Measurements from ENCODE around the gene TRPC3.

Gene TRPC3

DNA sequence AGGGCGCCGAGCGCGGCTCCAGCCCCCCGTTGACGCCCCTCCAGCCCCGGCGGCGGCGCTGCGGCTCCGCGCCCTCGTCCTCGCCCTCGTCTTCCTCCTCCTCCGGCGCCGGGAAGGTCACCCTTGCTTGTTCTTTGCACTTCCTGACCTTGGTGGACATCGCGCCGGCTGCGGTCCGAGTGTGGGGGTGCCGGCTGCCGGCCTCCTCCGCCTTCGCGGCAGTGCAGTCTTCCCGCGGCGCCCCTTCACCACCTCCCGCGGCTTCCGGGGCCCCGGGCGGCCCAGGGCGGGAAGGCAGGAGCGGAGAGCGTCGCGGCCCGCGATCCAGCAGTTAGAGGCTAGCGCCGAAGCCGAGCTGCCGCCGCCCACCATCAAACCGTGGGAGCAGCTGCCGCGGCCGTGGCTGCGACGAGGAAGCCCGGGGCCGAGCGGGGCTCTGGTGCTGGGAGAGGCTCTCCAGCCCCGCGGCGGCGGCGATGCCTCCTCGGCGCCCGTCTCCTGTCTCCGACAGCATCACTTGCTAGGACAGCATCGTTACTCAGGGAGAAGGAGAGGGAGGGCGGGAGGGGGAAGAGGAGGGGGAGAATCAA, at the start of gene TRPC3:
TSS of gene TRPC3 (minus strand) at position 540 of the 590 bp plus-strand sequence. CDS start at position 160, 380 bp downstream.
- DNase-seq (ENCODE audit: low spot score) = peak; percentile 67

- no peak for DNase-seq (ENCODE audit: low spot score)
Measured at GRCh38 chr4:122000849-122001248, 49.0 kb upstream of the TRPC3 start.

DNA sequence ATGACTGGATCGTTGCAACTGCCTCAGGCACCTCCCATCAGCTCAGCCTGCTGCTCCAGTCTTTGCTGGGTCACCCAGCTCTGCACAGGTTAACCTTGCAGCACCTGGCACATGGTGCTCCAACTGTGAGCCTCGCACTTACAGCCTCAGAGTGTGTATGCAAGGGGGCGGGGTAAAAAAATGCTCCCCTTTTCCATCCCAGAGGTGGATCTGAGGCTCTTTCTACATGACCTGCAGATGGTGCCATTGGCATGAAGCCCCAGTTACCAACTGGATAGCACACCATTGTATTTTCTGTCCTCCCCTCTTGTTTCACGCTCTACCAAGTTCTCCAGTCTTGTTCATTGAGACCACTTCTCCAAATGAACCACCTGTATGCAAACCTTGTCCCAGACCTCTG, 46.2 kb upstream of the TRPC3 start:
- DNase-seq (ENCODE audit: low spot score) = no peak

GRCh38 chr4:121995790-121996537, 44.1 kb upstream of the TRPC3 start:
- no peak for DNase-seq (ENCODE audit: low spot score)

GRCh38 chr4:121991968-121992367, 40.1 kb upstream of the TRPC3 start:
- DNase-seq (ENCODE audit: low spot score) = no peak

GRCh38 chr4:121990489-121990888, 38.6 kb upstream of the TRPC3 start:
- no peak for DNase-seq (ENCODE audit: low spot score)

DNA sequence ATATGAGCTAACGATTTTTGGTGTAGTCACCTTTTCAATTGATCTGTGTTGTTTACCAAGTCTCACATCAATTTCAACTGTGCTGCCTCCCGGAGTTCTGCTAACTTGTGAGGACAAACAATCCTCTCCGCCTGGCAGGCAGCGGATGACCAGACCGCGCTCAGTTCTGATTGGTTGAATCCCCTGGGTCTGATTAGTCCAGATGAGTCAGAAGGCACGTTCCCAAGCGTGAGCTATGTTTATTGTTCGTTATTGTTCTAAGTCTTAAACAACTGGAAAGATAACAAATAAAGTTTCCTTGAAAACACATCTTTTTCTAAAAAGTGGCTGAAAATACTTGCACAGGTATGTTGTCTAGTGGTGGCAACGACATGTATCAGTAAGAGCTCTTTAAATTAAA, 37.9 kb upstream of the TRPC3 start:
- DNase-seq (ENCODE audit: low spot score) = no peak

- DNase-seq (ENCODE audit: low spot score) = no peak
Measured at GRCh38 chr4:121988950-121989349, 37.1 kb upstream of the TRPC3 start.

- DNase-seq (ENCODE audit: low spot score) = peak; percentile 53
Measured at GRCh38 chr4:121980643-121981042, 28.8 kb upstream of the TRPC3 start.

DNA sequence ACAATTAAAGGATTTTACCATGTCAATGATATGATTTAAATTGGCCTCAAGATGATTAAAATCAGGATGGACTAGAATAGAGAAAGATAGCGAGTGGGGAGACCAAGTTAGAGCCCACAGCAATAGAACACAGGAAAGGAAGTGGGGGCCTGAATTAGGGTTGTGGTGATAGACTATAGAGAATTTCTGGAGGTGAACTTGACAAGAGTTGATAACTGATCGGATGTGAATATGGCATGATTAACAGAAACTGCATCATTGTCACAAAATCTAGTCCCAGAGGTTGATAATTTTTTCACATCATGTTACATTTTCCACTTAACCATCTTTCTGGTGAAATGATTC, 26.3 kb upstream of the TRPC3 start:
- DNase-seq (ENCODE audit: low spot score) = no peak

DNA sequence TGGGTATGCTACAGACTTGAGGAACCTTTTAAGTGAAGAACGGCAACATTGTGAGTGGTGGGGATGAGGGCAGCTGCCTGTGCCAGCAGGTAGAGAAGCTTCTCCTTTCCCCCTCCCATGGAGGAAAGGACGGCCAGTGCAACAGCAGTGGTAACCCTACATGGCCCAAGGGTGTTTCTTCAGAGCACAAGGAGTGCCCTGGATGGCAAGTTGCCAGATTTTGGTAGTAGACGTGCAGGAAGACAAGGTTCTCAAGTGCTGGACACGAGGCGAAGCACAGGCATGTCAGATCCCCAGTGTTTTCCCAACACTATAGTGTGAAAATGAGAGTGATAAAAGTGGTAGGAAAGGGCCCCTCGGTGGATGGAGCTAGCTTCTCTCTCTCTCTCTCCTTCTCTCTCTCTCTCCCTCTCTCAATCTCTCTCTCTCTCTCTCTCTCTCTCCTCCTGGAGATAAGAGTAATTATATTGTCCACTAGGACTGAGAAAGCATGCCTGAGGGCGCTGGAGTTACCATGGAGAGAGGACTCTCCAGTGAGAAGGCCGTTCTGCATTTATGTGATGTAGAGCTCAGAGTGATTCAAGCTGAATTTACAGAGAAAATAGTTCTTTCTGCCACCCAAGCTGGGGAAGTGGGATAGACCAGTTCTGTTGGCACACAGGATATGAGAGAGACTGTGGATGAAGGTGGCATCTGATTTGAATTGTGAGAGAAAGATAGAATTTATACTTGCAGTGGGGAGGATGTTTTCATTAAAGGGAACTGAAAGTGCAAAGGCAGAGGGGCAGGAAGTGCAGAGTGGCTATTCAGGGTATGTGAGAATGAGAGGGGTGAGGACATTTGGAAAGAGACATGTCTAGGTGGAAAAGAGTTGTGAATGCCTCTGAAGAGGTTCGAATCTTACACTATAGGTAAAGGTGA, 25.7 kb upstream of the TRPC3 start:
- no peak for DNase-seq (ENCODE audit: low spot score)

- DNase-seq (ENCODE audit: low spot score) = no peak
Measured at GRCh38 chr4:121975784-121976183, 23.9 kb upstream of the TRPC3 start.

DNA sequence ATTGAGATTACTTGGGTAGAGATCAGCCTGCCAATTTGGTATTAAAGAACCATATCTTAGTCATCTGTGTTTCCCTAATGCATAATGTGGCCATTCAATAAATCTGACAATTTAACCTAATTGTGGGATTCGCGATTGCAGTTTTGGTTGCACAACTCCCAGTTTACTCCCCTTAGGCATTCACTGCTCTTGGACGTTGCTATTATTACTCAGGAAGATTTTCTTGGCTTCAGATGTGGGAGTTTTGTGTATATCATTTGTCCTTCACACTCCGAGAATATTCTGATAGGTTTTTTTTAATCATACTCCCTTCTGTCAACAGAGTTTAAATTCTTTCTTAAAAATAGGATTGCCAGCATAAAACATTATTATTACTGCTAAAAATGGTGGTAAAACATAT, 22.0 kb upstream of the TRPC3 start:
- no peak for DNase-seq (ENCODE audit: low spot score)

- DNase-seq (ENCODE audit: low spot score) = no peak
Measured at GRCh38 chr4:121968859-121969258, 17.0 kb upstream of the TRPC3 start.

GRCh38 chr4:121964958-121965357, 13.1 kb upstream of the TRPC3 start:
- no peak for DNase-seq (ENCODE audit: low spot score)

DNA sequence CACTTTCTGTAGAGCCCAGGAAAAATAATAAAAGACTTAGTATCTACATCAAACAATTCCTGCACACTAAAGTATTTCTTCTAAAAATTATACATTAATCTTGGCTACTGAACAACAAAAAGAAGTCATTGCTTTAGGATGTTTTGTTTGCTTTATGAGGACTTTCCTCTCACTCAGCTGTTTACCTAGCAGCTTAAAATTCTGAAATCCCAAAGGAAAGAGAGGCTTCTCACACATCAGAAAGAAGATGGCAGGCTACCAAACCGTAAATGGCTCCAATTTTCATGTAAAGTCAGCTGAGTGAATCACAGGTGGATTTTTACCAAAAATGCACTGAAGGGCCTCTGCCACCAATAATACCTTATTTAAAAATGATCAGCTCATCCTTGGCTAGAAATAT, 9.0 kb upstream of the TRPC3 start:
- DNase-seq (ENCODE audit: low spot score) = no peak

DNA sequence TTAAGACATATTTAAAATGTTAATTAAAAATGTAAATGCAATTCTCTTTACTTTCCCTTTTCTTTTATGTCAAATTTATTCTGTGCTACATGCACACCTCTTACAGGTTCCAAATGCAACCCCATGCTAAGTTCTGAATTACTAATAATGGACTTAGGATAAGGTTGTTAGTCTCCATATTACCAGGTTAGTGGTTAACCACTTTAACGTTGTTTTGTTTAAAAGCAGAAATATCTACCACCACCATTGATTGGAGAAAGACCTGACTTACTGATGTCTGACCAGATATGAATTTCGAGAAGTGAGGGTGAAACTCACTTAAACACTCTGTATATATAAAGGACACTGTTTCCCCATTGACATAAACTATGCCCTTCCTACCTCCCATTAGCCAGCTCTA, 6.9 kb upstream of the TRPC3 start:
- no peak for DNase-seq (ENCODE audit: low spot score)

GRCh38 chr4:121957266-121957665, 5.4 kb upstream of the TRPC3 start:
- no peak for DNase-seq (ENCODE audit: low spot score)

GRCh38 chr4:121953860-121954259, 2.0 kb upstream of the TRPC3 start:
- no peak for DNase-seq (ENCODE audit: low spot score)

- no peak for DNase-seq (ENCODE audit: low spot score)
Measured at GRCh38 chr4:121952290-121952689, 430 bp upstream of the TRPC3 start.

- peak; percentile 48 for DNase-seq (ENCODE audit: low spot score)
Measured at GRCh38 chr4:121950680-121951520, 960 bp downstream of the TRPC3 start.

DNA sequence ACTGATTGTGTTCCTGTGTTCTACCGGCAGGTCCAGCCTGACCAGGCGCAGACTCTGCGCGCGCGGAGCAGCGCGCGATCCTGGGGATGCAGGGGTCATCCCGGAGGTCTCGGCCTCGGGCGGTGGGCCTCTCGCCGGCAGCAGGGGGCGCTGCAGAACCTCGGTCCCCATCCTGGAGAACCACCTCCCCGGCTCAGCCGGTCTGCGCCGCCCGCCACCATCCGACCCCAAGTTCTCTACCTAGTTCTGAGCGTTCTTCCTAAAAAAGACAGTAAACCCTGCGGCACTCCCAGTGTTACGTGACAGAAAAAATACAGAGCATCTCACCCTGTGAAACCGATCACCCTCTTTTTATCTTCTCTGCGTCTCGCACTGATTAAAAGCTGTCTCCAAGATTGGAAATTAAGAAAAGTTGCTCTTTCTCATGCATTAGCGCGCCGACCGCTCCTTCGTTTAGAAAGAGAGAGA, 1.6 kb downstream of the TRPC3 start:
- DNase-seq (ENCODE audit: low spot score) = peak; percentile 91
